GM18526 (cell line): ENCODE results near the gene CLCA2.

Experiments used
- POLR2A ChIP-seq: IDR thresholded peaks from 3 replicates; pipeline ENCODE4 v1.6.1; 2011; ENCODE audit not compliant: insufficient read length; ENCODE audit errors: extremely low read depth

CLCA2 gene

GRCh38 chr1:86455073-86455472 lies 31.1 kb downstream of the CLCA2 start:
- TF ChIP-seq POLR2A = no peak

- no peak for TF ChIP-seq POLR2A
Measured at GRCh38 chr1:86460998-86461397, 37.0 kb downstream of the CLCA2 start.

- no peak for TF ChIP-seq POLR2A
Measured at GRCh38 chr1:86461482-86461881, 37.5 kb downstream of the CLCA2 start.

GRCh38 chr1:86464819-86465218 lies 40.8 kb downstream of the CLCA2 start:
- no peak for TF ChIP-seq POLR2A

- TF ChIP-seq POLR2A = no peak
Measured at GRCh38 chr1:86466109-86466844, 42.3 kb downstream of the CLCA2 start.

GRCh38 chr1:86466986-86467385 lies 43.0 kb downstream of the CLCA2 start:
- no peak for TF ChIP-seq POLR2A

- no peak for TF ChIP-seq POLR2A
Measured at GRCh38 chr1:86468501-86468977, 44.6 kb downstream of the CLCA2 start, which contains the start of gene CLCA1. Gene CLCA1 (plus strand): TSS chr1:86468927. CDS start chr1:86468972, 45 bp downstream.

GRCh38 chr1:86470859-86471258 lies 46.9 kb downstream of the CLCA2 start:
- no peak for TF ChIP-seq POLR2A

GRCh38 chr1:86471291-86471690 lies 47.3 kb downstream of the CLCA2 start:
- no peak for TF ChIP-seq POLR2A

GRCh38 chr1:86472152-86472551 lies 48.2 kb downstream of the CLCA2 start:
- no peak for TF ChIP-seq POLR2A

- TF ChIP-seq POLR2A = no peak
Measured at GRCh38 chr1:86472767-86473166, 48.8 kb downstream of the CLCA2 start.

GRCh38 chr1:86477256-86477655 lies 53.3 kb downstream of the CLCA2 start:
- no peak for TF ChIP-seq POLR2A

GRCh38 chr1:86477682-86478081 lies 53.7 kb downstream of the CLCA2 start:
- TF ChIP-seq POLR2A = no peak

GRCh38 chr1:86478416-86479156 lies 54.6 kb downstream of the CLCA2 start:
- no peak for TF ChIP-seq POLR2A

GRCh38 chr1:86481966-86482365 lies 58.0 kb downstream of the CLCA2 start:
- no peak for TF ChIP-seq POLR2A

- TF ChIP-seq POLR2A = no peak
Measured at GRCh38 chr1:86487131-86487810, 63.3 kb downstream of the CLCA2 start.

GRCh38 chr1:86487811-86488141 lies 63.8 kb downstream of the CLCA2 start:
- no peak for TF ChIP-seq POLR2A
